HCT116 (cell line): ENCODE measurements around the gene CLEC18A. TPM values are rescaled to one million over a fixed set of nuclear protein-coding genes. Genes with fewer than 3 reads are reported as not detected.

Experiments used
- ATAC-seq: fragments of 200-7000 bp; cut with Tn5 transposase; 2 replicates; pipeline ENCODE4 v1.9.1; 2020; ENCODE audit warnings: mild to moderate bottlenecking, moderate library complexity
- BruUV-seq: library from RNA; stranded (reverse); fragments of 400-500 nt; replicated peaks from 2 replicates; lab custom pipeline; 2021; lab: Mats Ljungman, UMichigan
- CTCF ChIA-PET: fragments of 300-600 bp; sonication (Branson Sonifier 250); formaldehyde crosslinking; loops from one replicate; lab custom pipeline; 2021; ENCODE audit warnings: antibody characterized with exemption; lab: Charles Lee
- POLR2A ChIA-PET: fragments of 300-600, 350-600 bp; sonication (Branson Sonifier 250); formaldehyde crosslinking; loops from one replicate; lab custom pipeline; 2021; ENCODE audit warnings: antibody characterized with exemption; lab: Charles Lee
- RAD21 ChIA-PET, 2 experiments: fragments of 300-600 bp; sonication (Branson Sonifier 250); formaldehyde crosslinking; loops; one replicate each; lab custom pipeline; 2023; ENCODE audit warnings: low total read pairs in 2 of 2; ENCODE audit not compliant: uncharacterized antibody in 2 of 2, unreplicated experiment in 2 of 2, low non-redundant PET in 1 of 2; lab: Charles Lee
- DNase-seq: peaks from one replicate; pipeline ENCODE4 v3.0.0-alpha.2; 2010; ENCODE audit warnings: low read depth, low spot score
- H2AFZ ChIP-seq: fragments of 200-600 bp; shearing (Covaris generic), sonication (generic); 2 replicates; pipeline ENCODE4 v1.6.1; 2017; ENCODE audit warnings: low read depth, mixed run types, mixed read lengths, antibody characterized with exemption, low read length; ENCODE audit not compliant: poor library complexity, severe bottlenecking
- H3K27ac ChIP-seq: 2 replicates; pipeline ENCODE4 v1.5.1; 2012; ENCODE audit warnings: low read depth, low read length
- H3K27me3 ChIP-seq: fragments of 200-600 bp; sonication (generic); 2 replicates; pipeline ENCODE4 v1.6.1; 2016; ENCODE audit warnings: mixed run types, low read length, mixed read lengths; ENCODE audit not compliant: insufficient read depth
- H3K36me3 ChIP-seq, 2 experiments: fragments of 200-500 bp in 1 of 2; fragments of 200-600 bp in 1 of 2; sonication (Bioruptor generic) in 1 of 2; sonication (generic) in 1 of 2; 2 replicates each; pipeline versions ENCODE4 v1.5.1 to v1.6.1; 2014 to 2016; ENCODE audit warnings: low read length in 2 of 2, inconsistent platforms in 1 of 2, mixed read lengths in 1 of 2, mixed run types in 1 of 2; ENCODE audit not compliant: insufficient read depth in 2 of 2, control insufficient read depth in 1 of 2
- H3K4me1 ChIP-seq, 2 experiments: fragments of 200-600 bp in 1 of 2; sonication (generic) in 1 of 2; 2 replicates each; pipeline versions ENCODE4 v1.5.1 to v1.6.1; 2012 to 2017; ENCODE audit warnings: low read length in 2 of 2, inconsistent platforms in 1 of 2, mild to moderate bottlenecking in 1 of 2, mixed read lengths in 1 of 2, mixed run types in 1 of 2, moderate library complexity in 1 of 2; ENCODE audit not compliant: insufficient read depth in 2 of 2, control insufficient read depth in 1 of 2
- H3K4me2 ChIP-seq: fragments of 200-600 bp; sonication (generic); 2 replicates; pipeline ENCODE4 v1.6.1; 2017; ENCODE audit warnings: mixed run types, low read length, mixed read lengths
- H3K4me3 ChIP-seq, 2 experiments: fragments of 200-600 bp in 1 of 2; sonication (generic) in 1 of 2; replicated peaks in 1 of 2; 2 replicates each; pipeline ENCODE4 v1.5.1; 2011 to 2016; ENCODE audit warnings: low read length in 2 of 2, control low read depth in 1 of 2, low read depth in 1 of 2, mild to moderate bottlenecking in 1 of 2, mixed read lengths in 1 of 2, mixed run types in 1 of 2
- H3K79me2 ChIP-seq: fragments of 200-600 bp; sonication (generic); 2 replicates; pipeline ENCODE4 v1.6.1; 2017; ENCODE audit warnings: mild to moderate bottlenecking, mixed run types, low read length, moderate library complexity, mixed read lengths; ENCODE audit not compliant: insufficient read depth
- H3K9ac ChIP-seq: fragments of 200-600 bp; sonication (generic); 2 replicates; pipeline ENCODE4 v1.6.1; 2016; ENCODE audit warnings: low read length, mixed read lengths
- H3K9me2 ChIP-seq: fragments of 200-600 bp; sonication (generic), shearing (Covaris generic); 2 replicates; pipeline ENCODE4 v1.6.1; 2017; ENCODE audit warnings: mixed run types, mild to moderate bottlenecking, moderate library complexity; ENCODE audit not compliant: insufficient read depth
- H3K9me3 ChIP-seq, 2 experiments: fragments of 200-500 bp in 1 of 2; fragments of 200-600 bp in 1 of 2; sonication (Bioruptor generic) in 1 of 2; sonication (generic) in 1 of 2; 2 replicates each; pipeline ENCODE4 v1.6.1; 2014 to 2017; ENCODE audit warnings: low read length in 2 of 2, mixed read lengths in 2 of 2, inconsistent platforms in 1 of 2, low read depth in 1 of 2, mild to moderate bottlenecking in 1 of 2, mixed run types in 1 of 2, moderate library complexity in 1 of 2; ENCODE audit not compliant: control insufficient read depth in 1 of 2, insufficient read depth in 1 of 2
- H4K20me1 ChIP-seq: fragments of 200-600 bp; sonication (generic), shearing (Covaris generic); 2 replicates; pipeline ENCODE4 v1.6.1; 2017; ENCODE audit warnings: mixed run types, mild to moderate bottlenecking, moderate library complexity; ENCODE audit not compliant: insufficient read depth
- CBX3 ChIP-seq: IDR thresholded peaks from 2 replicates; pipeline ENCODE4 v1.6.1; 2012; ENCODE audit warnings: low read depth
- CEBPB ChIP-seq: IDR thresholded peaks from 2 replicates; pipeline ENCODE4 v1.6.1; 2012; ENCODE audit warnings: low read depth
- EGR1 ChIP-seq: IDR thresholded peaks from 2 replicates; pipeline ENCODE4 v1.6.1; 2012; ENCODE audit warnings: low read depth
- EZH2 ChIP-seq: fragments of 200-600 bp; sonication (generic); IDR thresholded peaks from 2 replicates; pipeline ENCODE4 v1.6.1; 2017; ENCODE audit warnings: antibody characterized with exemption, mixed run types
- FOSL1 ChIP-seq: IDR thresholded peaks from 2 replicates; pipeline ENCODE4 v1.6.1; 2012; ENCODE audit warnings: low read depth
- POLR2A ChIP-seq: IDR thresholded peaks from 2 replicates; pipeline ENCODE4 v1.7.0; 2011; ENCODE audit warnings: borderline replicate concordance; ENCODE audit not compliant: insufficient read depth, insufficient read length; ENCODE audit errors: extremely low read depth
- POLR2AphosphoS5 ChIP-seq: IDR thresholded peaks from 2 replicates; pipeline ENCODE4 v1.6.1; 2011; ENCODE audit warnings: mild to moderate bottlenecking, low read depth, low read length, moderate library complexity
- SIN3A ChIP-seq: IDR thresholded peaks from 2 replicates; pipeline ENCODE4 v1.6.1; 2012; ENCODE audit warnings: low read depth
- SP1 ChIP-seq: IDR thresholded peaks from 2 replicates; pipeline ENCODE4 v1.6.1; 2012; ENCODE audit warnings: low read depth
- SRF ChIP-seq: IDR thresholded peaks from 2 replicates; pipeline ENCODE4 v1.6.1; 2012; ENCODE audit warnings: low read depth
- TCF7L2 ChIP-seq: IDR thresholded peaks from 2 replicates; pipeline ENCODE4 v1.7.0; 2011; ENCODE audit warnings: borderline replicate concordance, inconsistent platforms; ENCODE audit not compliant: insufficient read depth, insufficient read length; ENCODE audit errors: extremely low read depth
- YY1 ChIP-seq: IDR thresholded peaks from 2 replicates; pipeline ENCODE4 v1.6.1; 2011; ENCODE audit warnings: low read length, low read depth, moderate library complexity, mild to moderate bottlenecking; ENCODE audit not compliant: insufficient replicate concordance; ENCODE audit errors: extremely low read depth
- ZNF274 ChIP-seq: fragments of 200-500 bp; sonication (Bioruptor generic); IDR thresholded peaks from 2 replicates; pipeline ENCODE4 v1.6.1; 2014; ENCODE audit warnings: mild to moderate bottlenecking, low read depth, low read length, inconsistent platforms
- intact Hi-C: fragments of 100-400 bp; cut with micrococcal nuclease; formaldehyde crosslinking; loops from 2 replicates; pipeline ENCODE4 v1.10.0; 2022
- total RNA-seq: library from RNA; stranded (reverse); gene quantifications from one replicate; pipeline ENCODE4 v1.2.1, GENCODE V29; 2021; ENCODE audit not compliant: unreplicated experiment
- TF ChIP-seq, protein P1 (sequence below): IDR thresholded peaks from 2 replicates; pipeline ENCODE4 v1.6.1; 2012; ENCODE audit warnings: low read depth
- TF ChIP-seq, protein P2 (sequence below), 3 experiments: fragments of 200-600 bp in 1 of 3; sonication (generic) in 1 of 3; IDR thresholded peaks in 2 of 3; conservative IDR thresholded peaks in 1 of 3; 2 replicates each; pipeline ENCODE4 v1.5.1; 2012 to 2017; ENCODE audit warnings: low read depth in 2 of 3, low read length in 2 of 3, antibody characterized with exemption in 1 of 3, borderline replicate concordance in 1 of 3, control low read depth in 1 of 3, mild to moderate bottlenecking in 1 of 3, mixed read lengths in 1 of 3, mixed run types in 1 of 3, moderate library complexity in 1 of 3; ENCODE audit not compliant: insufficient read depth in 1 of 3
- TF ChIP-seq, protein P3 (sequence below): IDR thresholded peaks from 2 replicates; pipeline ENCODE4 v1.6.1; 2011; ENCODE audit warnings: mild to moderate bottlenecking, low read length, moderate library complexity; ENCODE audit not compliant: insufficient replicate concordance; ENCODE audit errors: extremely low read depth
- TF ChIP-seq, protein P4 (sequence below): IDR thresholded peaks from 2 replicates; pipeline ENCODE4 v1.6.1; 2012

CLEC18A gene
- total RNA-seq, 1 experiment from 2014 or later, result 1.0 TPM

DNA sequence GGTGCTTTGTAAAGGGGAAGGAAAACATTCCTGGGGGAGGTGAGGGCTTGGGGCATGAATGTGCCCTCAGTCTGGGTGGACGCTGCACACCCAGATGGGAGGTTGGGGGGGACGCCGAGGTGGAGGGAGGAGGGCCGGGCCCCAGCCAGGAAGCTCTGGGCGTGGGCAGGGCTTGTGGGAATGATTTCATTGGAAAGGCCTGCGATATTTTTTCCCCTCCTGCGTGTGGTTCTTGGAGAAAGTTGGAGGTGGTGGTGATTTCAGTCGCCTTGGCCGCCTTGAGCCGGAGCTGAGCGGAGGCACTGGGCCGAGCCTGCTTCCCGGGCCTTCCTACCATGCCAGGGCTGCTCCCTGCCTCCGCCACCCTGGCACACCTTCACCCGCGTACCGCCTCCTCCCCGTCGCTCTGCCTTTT is 26.4 kb upstream of the CLEC18A start:
- Histone ChIP-seq H3K4me2 (no peak overlapping the region), H3K27me3 (no peaks in the 10 kb centered on the region), H3K9me3 (no peaks in the 10 kb centered on the region), H3K27ac (no peak overlapping the region), H3K9me2 (no peaks in the 10 kb centered on the region), H2AFZ (no peak overlapping the region), H3K36me3 (no peaks in the 10 kb centered on the region), H3K4me3 (no peak overlapping the region), H3K9ac (no peak overlapping the region), H3K4me1 (no peaks in the 10 kb centered on the region), H3K79me2 (no peaks in the 10 kb centered on the region), H4K20me1 (no peaks in the 10 kb centered on the region)
- DNase-seq, result no peak
- RAD21 ChIA-PET, result no interaction called here
- POLR2A ChIA-PET, result no interaction called here
- CTCF ChIA-PET, result no interaction called here
- ATAC-seq, result no peak
- TF ChIP-seq CEBPB, result no peak
- TF ChIP-seq SRF, result no peak
- TF ChIP-seq ZNF274, result no peak
- no peak for TF ChIP-seq POLR2AphosphoS5
- TF ChIP-seq, protein P1, sequence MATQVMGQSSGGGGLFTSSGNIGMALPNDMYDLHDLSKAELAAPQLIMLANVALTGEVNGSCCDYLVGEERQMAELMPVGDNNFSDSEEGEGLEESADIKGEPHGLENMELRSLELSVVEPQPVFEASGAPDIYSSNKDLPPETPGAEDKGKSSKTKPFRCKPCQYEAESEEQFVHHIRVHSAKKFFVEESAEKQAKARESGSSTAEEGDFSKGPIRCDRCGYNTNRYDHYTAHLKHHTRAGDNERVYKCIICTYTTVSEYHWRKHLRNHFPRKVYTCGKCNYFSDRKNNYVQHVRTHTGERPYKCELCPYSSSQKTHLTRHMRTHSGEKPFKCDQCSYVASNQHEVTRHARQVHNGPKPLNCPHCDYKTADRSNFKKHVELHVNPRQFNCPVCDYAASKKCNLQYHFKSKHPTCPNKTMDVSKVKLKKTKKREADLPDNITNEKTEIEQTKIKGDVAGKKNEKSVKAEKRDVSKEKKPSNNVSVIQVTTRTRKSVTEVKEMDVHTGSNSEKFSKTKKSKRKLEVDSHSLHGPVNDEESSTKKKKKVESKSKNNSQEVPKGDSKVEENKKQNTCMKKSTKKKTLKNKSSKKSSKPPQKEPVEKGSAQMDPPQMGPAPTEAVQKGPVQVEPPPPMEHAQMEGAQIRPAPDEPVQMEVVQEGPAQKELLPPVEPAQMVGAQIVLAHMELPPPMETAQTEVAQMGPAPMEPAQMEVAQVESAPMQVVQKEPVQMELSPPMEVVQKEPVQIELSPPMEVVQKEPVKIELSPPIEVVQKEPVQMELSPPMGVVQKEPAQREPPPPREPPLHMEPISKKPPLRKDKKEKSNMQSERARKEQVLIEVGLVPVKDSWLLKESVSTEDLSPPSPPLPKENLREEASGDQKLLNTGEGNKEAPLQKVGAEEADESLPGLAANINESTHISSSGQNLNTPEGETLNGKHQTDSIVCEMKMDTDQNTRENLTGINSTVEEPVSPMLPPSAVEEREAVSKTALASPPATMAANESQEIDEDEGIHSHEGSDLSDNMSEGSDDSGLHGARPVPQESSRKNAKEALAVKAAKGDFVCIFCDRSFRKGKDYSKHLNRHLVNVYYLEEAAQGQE, result no peak
- no peak for TF ChIP-seq EGR1
- no peak for TF ChIP-seq TCF7L2
- TF ChIP-seq, protein P2, sequence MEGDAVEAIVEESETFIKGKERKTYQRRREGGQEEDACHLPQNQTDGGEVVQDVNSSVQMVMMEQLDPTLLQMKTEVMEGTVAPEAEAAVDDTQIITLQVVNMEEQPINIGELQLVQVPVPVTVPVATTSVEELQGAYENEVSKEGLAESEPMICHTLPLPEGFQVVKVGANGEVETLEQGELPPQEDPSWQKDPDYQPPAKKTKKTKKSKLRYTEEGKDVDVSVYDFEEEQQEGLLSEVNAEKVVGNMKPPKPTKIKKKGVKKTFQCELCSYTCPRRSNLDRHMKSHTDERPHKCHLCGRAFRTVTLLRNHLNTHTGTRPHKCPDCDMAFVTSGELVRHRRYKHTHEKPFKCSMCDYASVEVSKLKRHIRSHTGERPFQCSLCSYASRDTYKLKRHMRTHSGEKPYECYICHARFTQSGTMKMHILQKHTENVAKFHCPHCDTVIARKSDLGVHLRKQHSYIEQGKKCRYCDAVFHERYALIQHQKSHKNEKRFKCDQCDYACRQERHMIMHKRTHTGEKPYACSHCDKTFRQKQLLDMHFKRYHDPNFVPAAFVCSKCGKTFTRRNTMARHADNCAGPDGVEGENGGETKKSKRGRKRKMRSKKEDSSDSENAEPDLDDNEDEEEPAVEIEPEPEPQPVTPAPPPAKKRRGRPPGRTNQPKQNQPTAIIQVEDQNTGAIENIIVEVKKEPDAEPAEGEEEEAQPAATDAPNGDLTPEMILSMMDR (IDR thresholded peaks at IDR 0.05 in 2 of 3, conservative IDR thresholded peaks at IDR 0.05 in 1 of 3; ENCODE audit: borderline replicate concordance in 1 of 3, insufficient read depth in 1 of 3, low read depth in 2 of 3, low read length in 2 of 3), result no peak
- no peak for TF ChIP-seq FOSL1
- TF ChIP-seq CBX3, result no peak
- TF ChIP-seq, protein P3, sequence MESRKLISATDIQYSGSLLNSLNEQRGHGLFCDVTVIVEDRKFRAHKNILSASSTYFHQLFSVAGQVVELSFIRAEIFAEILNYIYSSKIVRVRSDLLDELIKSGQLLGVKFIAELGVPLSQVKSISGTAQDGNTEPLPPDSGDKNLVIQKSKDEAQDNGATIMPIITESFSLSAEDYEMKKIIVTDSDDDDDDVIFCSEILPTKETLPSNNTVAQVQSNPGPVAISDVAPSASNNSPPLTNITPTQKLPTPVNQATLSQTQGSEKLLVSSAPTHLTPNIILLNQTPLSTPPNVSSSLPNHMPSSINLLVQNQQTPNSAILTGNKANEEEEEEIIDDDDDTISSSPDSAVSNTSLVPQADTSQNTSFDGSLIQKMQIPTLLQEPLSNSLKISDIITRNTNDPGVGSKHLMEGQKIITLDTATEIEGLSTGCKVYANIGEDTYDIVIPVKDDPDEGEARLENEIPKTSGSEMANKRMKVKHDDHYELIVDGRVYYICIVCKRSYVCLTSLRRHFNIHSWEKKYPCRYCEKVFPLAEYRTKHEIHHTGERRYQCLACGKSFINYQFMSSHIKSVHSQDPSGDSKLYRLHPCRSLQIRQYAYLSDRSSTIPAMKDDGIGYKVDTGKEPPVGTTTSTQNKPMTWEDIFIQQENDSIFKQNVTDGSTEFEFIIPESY, result no peak
- TF ChIP-seq, protein P4, sequence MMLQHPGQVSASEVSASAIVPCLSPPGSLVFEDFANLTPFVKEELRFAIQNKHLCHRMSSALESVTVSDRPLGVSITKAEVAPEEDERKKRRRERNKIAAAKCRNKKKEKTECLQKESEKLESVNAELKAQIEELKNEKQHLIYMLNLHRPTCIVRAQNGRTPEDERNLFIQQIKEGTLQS, result no peak
- TF ChIP-seq YY1, result no peak
- no peak for TF ChIP-seq EZH2
- no peak for TF ChIP-seq POLR2A
- TF ChIP-seq SP1, result no peak
- TF ChIP-seq SIN3A, result no peak
- BruUV-seq, result no TSS peak
- intact Hi-C loops, result no loop called here
